ENCODE results near the gene EFCAB8.

EFCAB8 gene

GRCh38 chr20:32906200-32906599 lies 47.5 kb downstream of the EFCAB8 start:
- no peak overlapping the region for H3K4me3 ChIP-seq (ENCODE audit: low read depth, low read length)
- peak; percentile 26 for DNase-seq (ENCODE audit: low read depth)
- no peak for TF ChIP-seq CTCF (IDR thresholded peaks at IDR 0.05; ENCODE audit: low read depth, low read length)
- no peak for TF ChIP-seq POLR2A (IDR thresholded peaks at IDR 0.05; ENCODE audit: extremely low read depth, insufficient read length)
- no peak for TF ChIP-seq MYC (IDR thresholded peaks at IDR 0.05; ENCODE audit: low read depth, low read length)
- TF ChIP-seq MAX (IDR thresholded peaks at IDR 0.05; ENCODE audit: low read depth, low read length) = no peak

- TF ChIP-seq MYC (IDR thresholded peaks at IDR 0.05; ENCODE audit: low read depth, low read length) (no peak), CTCF (IDR thresholded peaks at IDR 0.05; ENCODE audit: low read depth, low read length) (no peak), POLR2A (IDR thresholded peaks at IDR 0.05; ENCODE audit: extremely low read depth, insufficient read length) (no peak), MAX (IDR thresholded peaks at IDR 0.05; ENCODE audit: low read depth, low read length) (no peak)
- DNase-seq (ENCODE audit: low read depth) = no peak
- no peak overlapping the region for H3K4me3 ChIP-seq (ENCODE audit: low read depth, low read length)
Observed at GRCh38 chr20:32906871-32907495, 48.3 kb downstream of the EFCAB8 start.

GRCh38 chr20:32907886-32908285 lies 49.2 kb downstream of the EFCAB8 start:
- TF ChIP-seq POLR2A (IDR thresholded peaks at IDR 0.05; ENCODE audit: extremely low read depth, insufficient read length) = no peak
- no peak for TF ChIP-seq CTCF (IDR thresholded peaks at IDR 0.05; ENCODE audit: low read depth, low read length)
- no peak for TF ChIP-seq MAX (IDR thresholded peaks at IDR 0.05; ENCODE audit: low read depth, low read length)
- no peak for TF ChIP-seq MYC (IDR thresholded peaks at IDR 0.05; ENCODE audit: low read depth, low read length)
- H3K4me3 ChIP-seq (ENCODE audit: low read depth, low read length) = no peak overlapping the region

GRCh38 chr20:32908334-32909292 lies 49.9 kb downstream of the EFCAB8 start:
- peak; percentile 46 for DNase-seq (ENCODE audit: low read depth)
- no peak overlapping the region for H3K4me3 ChIP-seq (ENCODE audit: low read depth, low read length)
- TF ChIP-seq CTCF (IDR thresholded peaks at IDR 0.05; ENCODE audit: low read depth, low read length) (no peak), MAX (IDR thresholded peaks at IDR 0.05; ENCODE audit: low read depth, low read length) (no peak), MYC (IDR thresholded peaks at IDR 0.05; ENCODE audit: low read depth, low read length) (no peak), POLR2A (IDR thresholded peaks at IDR 0.05; ENCODE audit: extremely low read depth, insufficient read length) (no peak)

More at GRCh38 chr20:32907886-32908285, 49.2 kb downstream of the EFCAB8 start:
- no peak for DNase-seq (ENCODE audit: low read depth)

- H3K4me3 ChIP-seq (ENCODE audit: low read depth, low read length) = no peak overlapping the region
- TF ChIP-seq MYC (IDR thresholded peaks at IDR 0.05; ENCODE audit: low read depth, low read length) (no peak), MAX (IDR thresholded peaks at IDR 0.05; ENCODE audit: low read depth, low read length) (no peak), CTCF (IDR thresholded peaks at IDR 0.05; ENCODE audit: low read depth, low read length) (no peak), POLR2A (IDR thresholded peaks at IDR 0.05; ENCODE audit: extremely low read depth, insufficient read length) (no peak)
- DNase-seq (ENCODE audit: low read depth) = no peak
Observed at GRCh38 chr20:32909451-32909850, 50.7 kb downstream of the EFCAB8 start.

Data from NB4 (cell line).